Prostate gland (tissue), 2 donors: Measurements from ENCODE around the gene NSRP1. TPM values are rescaled to one million over a fixed set of nuclear protein-coding genes. Genes with fewer than 3 reads are reported as not detected.

Source experiments
- DNase-seq: peaks from one replicate; pipeline ENCODE4 v3.0.0-alpha.2; 2019; ENCODE audit warnings: low spot score
- H3K27ac ChIP-seq, 2 donors: fragments of 200-600 bp; sonication (generic); 2 replicates each; pipeline ENCODE4 v1.5.1; 2017 to 2019
- H3K27me3 ChIP-seq: fragments of 200-600 bp; sonication (generic); replicated peaks from 2 replicates; pipeline ENCODE4 v1.5.1; 2019; ENCODE audit not compliant: insufficient read depth
- H3K36me3 ChIP-seq, 2 donors: fragments of 200-600 bp; sonication (generic); 1 replicate in 1 of 2; 2 replicates in 1 of 2; pipeline versions ENCODE4 v1.5.1 to v1.8.1; 2017 to 2019
- H3K4me1 ChIP-seq: fragments of 200-600 bp; sonication (generic); replicated peaks from 2 replicates; pipeline ENCODE4 v1.5.1; 2019
- H3K4me3 ChIP-seq, 2 donors: fragments of 200-600 bp; sonication (generic); 2 replicates each; pipeline ENCODE4 v1.5.1; 2017 to 2019
- H3K9me3 ChIP-seq: fragments of 200-600 bp; sonication (generic); 2 replicates; pipeline ENCODE4 v1.5.1; 2017
- POLR2A ChIP-seq: fragments of 450-650 bp; IDR thresholded peaks from one replicate; pipeline ENCODE4 v1.6.1; 2016; ENCODE audit warnings: antibody characterized with exemption, mild to moderate bottlenecking
- POLR2AphosphoS5 ChIP-seq: sonication (generic); formaldehyde crosslinking; IDR thresholded peaks from one replicate; pipeline ENCODE4 v1.6.1; 2017; ENCODE audit warnings: antibody characterized with exemption
- WGBS: methylation state at CpG from one replicate; pipeline ENCODE4 v1.1.5; 2018; 5-methylcytosine and 5-hydroxymethylcytosine counted together
- intact Hi-C: fragments of 100-400 bp; cut with DNase I; formaldehyde crosslinking; loops from one replicate; pipeline ENCODE4 v1.14.2; 2022
- total RNA-seq, 2 donors: library from RNA; depleted of rRNA; stranded (reverse); fragments of >200 nt; gene quantifications; one replicate each; pipeline ENCODE4 v1.1.0, GENCODE V29; 2016
- TF ChIP-seq, protein P1 (sequence below), 4 experiments: fragments of 200-600 bp in 2 of 4; fragments of 450-650 bp in 2 of 4; sonication (generic) in 2 of 4; IDR thresholded peaks; 1 replicate in 3 of 4; 2 replicates in 1 of 4; pipeline ENCODE4 v1.5.1; 2016 to 2019; ENCODE audit warnings: antibody characterized with exemption in 4 of 4, mild to moderate bottlenecking in 2 of 4, moderate library complexity in 2 of 4

Gene NSRP1, protein sequence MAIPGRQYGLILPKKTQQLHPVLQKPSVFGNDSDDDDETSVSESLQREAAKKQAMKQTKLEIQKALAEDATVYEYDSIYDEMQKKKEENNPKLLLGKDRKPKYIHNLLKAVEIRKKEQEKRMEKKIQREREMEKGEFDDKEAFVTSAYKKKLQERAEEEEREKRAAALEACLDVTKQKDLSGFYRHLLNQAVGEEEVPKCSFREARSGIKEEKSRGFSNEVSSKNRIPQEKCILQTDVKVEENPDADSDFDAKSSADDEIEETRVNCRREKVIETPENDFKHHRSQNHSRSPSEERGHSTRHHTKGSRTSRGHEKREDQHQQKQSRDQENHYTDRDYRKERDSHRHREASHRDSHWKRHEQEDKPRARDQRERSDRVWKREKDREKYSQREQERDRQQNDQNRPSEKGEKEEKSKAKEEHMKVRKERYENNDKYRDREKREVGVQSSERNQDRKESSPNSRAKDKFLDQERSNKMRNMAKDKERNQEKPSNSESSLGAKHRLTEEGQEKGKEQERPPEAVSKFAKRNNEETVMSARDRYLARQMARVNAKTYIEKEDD
- 10 to 100 TPM; 21.1 TPM for total RNA-seq

DNA sequence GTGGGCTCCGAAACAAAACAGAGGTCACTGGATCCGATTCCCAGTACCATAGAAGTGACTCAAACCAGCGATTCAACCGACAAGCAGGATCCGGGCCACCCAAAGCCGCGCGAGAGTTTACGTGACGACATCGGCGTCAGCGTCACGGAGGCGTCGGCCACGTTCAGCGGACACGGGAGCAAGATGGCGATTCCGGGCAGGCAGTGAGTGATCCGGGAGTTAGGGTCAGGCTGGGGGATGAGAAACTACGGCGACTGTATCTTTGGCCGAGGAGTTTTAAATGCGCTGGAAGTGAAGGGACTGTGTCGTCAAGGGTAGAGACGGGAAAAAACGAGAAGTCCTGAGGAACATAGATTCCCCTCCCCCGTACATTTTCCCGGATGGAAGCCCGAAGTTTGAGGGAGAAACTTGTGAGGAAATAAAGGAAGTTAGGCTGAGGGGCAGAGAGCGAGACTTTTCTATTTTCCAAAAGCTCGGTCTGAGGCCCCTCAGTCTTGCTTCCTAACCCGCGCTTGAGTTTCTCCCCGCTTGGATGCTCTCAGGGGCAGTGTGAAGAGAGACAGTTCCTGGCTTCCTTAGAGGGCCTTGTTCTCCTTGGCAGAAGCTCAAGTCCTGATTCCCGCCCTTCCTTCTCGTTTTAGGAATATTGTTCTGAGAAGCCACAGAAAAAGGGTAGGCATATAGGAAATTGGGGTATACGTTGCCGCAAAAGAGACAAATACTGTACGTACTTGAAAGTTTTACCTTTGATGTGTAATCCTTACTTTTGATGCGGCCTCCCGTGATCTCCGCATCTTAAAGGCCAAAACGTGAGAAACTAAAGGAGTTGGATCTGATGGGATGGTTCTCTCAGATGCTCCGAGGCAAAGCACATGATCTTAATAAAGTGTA, at the start of gene NSRP1:
NSRP1 (plus strand) TSS at position 156 of the 891 bp plus-strand sequence; CDS start at position 184, 28 bp downstream.
- TF ChIP-seq POLR2A (peak; percentile 93), POLR2AphosphoS5 (peak; percentile 93)
- TF ChIP-seq, protein P1, sequence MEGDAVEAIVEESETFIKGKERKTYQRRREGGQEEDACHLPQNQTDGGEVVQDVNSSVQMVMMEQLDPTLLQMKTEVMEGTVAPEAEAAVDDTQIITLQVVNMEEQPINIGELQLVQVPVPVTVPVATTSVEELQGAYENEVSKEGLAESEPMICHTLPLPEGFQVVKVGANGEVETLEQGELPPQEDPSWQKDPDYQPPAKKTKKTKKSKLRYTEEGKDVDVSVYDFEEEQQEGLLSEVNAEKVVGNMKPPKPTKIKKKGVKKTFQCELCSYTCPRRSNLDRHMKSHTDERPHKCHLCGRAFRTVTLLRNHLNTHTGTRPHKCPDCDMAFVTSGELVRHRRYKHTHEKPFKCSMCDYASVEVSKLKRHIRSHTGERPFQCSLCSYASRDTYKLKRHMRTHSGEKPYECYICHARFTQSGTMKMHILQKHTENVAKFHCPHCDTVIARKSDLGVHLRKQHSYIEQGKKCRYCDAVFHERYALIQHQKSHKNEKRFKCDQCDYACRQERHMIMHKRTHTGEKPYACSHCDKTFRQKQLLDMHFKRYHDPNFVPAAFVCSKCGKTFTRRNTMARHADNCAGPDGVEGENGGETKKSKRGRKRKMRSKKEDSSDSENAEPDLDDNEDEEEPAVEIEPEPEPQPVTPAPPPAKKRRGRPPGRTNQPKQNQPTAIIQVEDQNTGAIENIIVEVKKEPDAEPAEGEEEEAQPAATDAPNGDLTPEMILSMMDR (IDR thresholded peaks at IDR 0.05): no peak
- Histone ChIP-seq H3K9me3 (no peaks in the 10 kb centered on the region), H3K27ac (peak within 1 kb of the TSS; percentile 93 to 98), H3K4me1 (no peaks in the 10 kb centered on the region), H3K36me3 (no peaks in the 10 kb centered on the region), H3K4me3 (peak within 1 kb of the TSS; percentile 62 to 65), H3K27me3 (no peaks in the 10 kb centered on the region)
- intact Hi-C loops: no loop called here
- peak; percentile 94 for DNase-seq
- whole genome bisulfite sequencing: under 1% methylated on average over 47 of the region's 47 CpGs

DNA sequence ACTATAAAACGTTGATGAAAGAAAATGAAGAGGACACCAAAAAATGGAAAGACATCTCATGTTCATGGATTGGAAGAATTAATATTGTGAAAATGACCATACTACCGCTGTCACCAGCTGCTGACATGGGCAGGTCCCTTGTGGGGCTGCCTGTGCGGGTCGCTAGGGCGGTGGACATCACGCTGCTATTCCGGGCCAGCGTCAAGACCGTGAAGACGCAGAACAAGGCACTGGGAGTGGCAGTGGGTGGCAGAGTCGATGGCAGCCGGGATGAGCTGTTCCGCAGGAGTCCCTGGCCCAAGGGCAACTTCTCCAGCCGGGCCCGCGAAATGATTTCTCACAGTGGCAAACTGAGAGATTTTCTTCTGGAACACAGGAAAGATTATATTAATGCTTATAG, 48.2 kb upstream of the NSRP1 start:
- WGBS: 92% methylated on average over 16 of the region's 16 CpGs
- TF ChIP-seq POLR2A (no peak), POLR2AphosphoS5 (no peak)
- TF ChIP-seq, protein P1 (IDR thresholded peaks at IDR 0.05): no peak
- intact Hi-C loops: no loop called here
- H3K4me3 ChIP-seq: no peak overlapping the region
- H3K27ac ChIP-seq: no peak overlapping the region
- no peaks in the 10 kb centered on the region for H3K4me1 ChIP-seq
- no peak for DNase-seq
- no peaks in the 10 kb centered on the region for H3K36me3 ChIP-seq
- H3K9me3 ChIP-seq: no peaks in the 10 kb centered on the region
- no peaks in the 10 kb centered on the region for H3K27me3 ChIP-seq

- Histone ChIP-seq H3K27ac (no peak overlapping the region), H3K4me3 (no peak overlapping the region), H3K36me3 (no peaks in the 10 kb centered on the region), H3K27me3 (no peaks in the 10 kb centered on the region), H3K4me1 (no peaks in the 10 kb centered on the region), H3K9me3 (no peaks in the 10 kb centered on the region)
- TF ChIP-seq POLR2A: no peak
- no peak for TF ChIP-seq POLR2AphosphoS5
- TF ChIP-seq, protein P1 (IDR thresholded peaks at IDR 0.05): no peak
- DNase-seq: no peak
- intact Hi-C loops: no loop called here
- 76% methylated on average over 2 of the region's 2 CpGs for WGBS
Measured at GRCh38 chr17:30074254-30074653, 42.4 kb upstream of the NSRP1 start.

- H3K27me3 ChIP-seq: no peaks in the 10 kb centered on the region
- H3K27ac ChIP-seq: no peak overlapping the region
- no peak overlapping the region for H3K4me3 ChIP-seq
- no peaks in the 10 kb centered on the region for H3K9me3 ChIP-seq
- intact Hi-C loops: no loop called here
- no peaks in the 10 kb centered on the region for H3K36me3 ChIP-seq
- WGBS: 83% methylated on average over 2 of the region's 2 CpGs
- no peak for TF ChIP-seq POLR2AphosphoS5
- TF ChIP-seq, protein P1 (IDR thresholded peaks at IDR 0.05): no peak
- no peak for TF ChIP-seq POLR2A
- DNase-seq: no peak
- H3K4me1 ChIP-seq: no peaks in the 10 kb centered on the region
Measured at GRCh38 chr17:30074730-30075129, 41.9 kb upstream of the NSRP1 start.
